Stimulated activated CD4-positive, alpha-beta T cell treated with anti-CD3 and anti-CD28 coated beads, Interleukin-4, amount 100 ng/mL, for 1 hour (primary cell): Measurements from ENCODE around the gene APLNR.

ENCODE experiments used
- DNase-seq: peaks from one replicate; pipeline ENCODE4 v3.0.0-alpha.2; 2020

The APLNR gene

DNA sequence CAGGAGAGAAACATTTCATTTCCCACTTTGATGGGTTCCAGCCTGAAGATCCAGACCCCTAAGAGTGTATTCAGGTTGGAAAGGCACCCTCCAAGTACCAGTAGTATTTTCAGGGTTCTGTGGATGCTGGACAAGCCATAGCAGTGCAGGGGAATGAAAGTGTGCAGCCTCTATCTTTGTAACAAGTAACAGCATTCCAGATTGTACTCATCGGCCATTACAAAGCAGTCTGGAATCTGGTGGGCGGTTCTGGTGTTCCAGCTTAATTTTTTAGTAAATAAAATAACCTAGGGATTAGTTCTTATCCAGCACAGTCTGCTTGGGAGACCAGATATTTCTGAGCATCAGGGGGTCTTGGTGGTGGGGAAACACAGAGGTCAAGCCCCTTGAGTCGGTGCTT lies 22.6 kb downstream of the APLNR start:
- DNase-seq: no peak

DNA sequence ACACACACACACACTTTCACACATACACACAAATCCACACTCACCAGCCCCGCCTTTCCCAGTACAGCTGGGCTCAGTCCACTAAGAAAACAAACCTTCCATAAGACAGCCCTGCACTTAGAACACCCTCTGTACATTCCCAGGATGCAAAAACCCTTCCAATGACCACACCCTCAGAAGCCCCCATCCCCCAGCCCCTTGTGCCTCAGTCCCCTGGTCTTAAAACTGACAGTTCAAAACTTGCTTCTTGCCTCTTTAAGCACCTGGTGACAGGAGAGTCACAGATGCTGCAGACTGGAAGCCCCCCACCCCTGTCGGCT lies 23.0 kb downstream of the APLNR start:
- no peak for DNase-seq

DNA sequence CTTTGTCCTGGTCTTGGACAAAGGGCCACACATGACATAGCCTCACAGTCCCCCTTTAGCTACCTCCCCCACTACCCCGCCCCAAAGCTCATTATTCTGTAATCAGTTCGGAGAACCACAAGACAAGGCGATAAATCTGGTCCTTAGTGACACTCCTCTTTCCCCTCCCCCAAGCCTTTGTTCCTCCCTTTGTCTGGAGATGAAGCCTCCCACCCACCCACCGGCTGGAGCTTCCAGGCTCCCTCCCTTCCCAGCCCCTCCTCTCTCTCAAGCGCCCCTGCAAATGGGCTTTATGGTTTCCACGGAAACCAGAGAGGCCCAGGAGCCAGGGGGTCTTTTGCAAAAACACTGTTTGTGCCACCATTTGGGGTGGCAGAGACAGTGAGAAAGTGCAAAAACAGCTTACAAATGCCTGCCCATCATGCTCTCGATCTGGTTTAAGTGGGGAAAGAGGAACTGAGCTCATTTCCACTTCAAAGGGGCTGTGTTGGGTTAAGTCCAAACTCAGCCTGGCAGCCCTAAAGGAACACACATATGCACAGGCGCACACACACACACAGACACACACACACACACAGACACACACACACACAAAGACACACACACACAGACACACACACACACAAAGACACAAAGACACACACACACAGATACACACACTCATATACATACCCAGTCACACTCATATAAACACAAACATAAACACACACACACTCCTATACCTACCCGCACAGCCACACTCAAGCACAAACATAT lies 23.5 kb downstream of the APLNR start:
- DNase-seq: no peak

DNA sequence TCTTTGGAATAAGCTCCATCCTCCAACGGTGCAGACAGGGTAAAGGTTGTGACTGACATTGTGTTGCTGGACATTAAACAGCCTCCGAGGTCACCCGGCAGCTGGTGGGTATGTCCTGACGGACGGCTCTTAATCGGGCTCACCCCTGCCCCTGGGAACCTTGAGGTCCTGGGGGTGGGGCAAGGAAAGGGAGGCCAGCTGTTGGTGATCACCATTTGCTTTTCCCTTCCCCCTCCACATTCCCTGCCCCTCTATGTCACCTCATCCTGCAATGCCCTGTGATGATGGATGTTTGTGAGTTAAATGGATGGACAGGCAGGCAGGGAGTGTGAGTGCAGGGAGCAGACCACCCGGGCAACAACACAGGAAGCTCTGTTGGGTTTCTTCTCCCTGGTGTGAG lies 26.3 kb downstream of the APLNR start:
- DNase-seq: no peak

DNA sequence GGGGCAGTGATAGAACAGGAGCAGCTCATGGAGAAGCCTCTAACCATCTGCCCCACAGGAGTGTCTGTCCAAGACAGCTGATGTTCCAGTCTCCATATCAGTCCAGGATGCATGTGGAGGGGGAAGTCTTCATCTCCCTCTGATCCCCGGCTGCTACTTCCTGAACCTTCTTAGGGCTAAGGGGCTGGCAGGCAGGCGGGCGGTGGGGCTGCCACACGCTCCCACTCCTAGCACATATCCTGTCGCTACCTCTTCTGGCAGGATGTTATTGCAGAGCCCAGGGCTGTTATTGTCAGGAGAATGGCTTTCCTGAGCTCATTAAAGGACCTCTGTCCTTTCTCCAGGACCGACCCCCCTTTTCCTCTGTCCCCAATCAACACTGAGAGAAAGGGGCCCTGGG lies 29.9 kb downstream of the APLNR start:
- no peak for DNase-seq

DNA sequence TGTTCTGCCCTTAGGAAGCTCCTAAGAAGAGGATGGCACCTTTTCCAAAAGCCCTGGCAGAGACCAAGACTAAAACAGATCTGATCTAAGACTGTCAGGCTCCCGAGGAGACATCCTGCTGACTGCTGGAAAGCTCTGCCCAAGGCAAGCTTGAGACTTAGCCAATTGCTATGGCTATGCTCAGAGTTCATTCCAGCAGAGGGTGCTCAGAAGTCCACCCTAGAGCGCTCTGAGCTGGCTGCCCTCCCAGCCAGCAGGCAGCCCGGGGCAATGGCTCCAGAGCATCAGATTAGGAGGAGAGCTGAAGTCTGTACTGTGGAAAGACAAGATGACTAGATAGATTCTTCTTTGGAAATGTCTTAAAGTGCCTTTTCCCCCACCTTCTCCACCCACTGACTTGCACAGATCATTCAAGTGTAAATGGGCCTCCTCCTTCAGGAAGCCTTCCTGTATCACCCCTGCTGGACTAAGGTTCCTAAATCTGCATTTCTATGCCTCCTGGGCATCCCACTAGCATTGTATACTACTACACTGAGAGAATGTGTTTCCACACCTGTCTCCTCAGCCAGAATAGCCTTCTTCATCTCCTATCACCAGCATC lies 31.9 kb downstream of the APLNR start:
- no peak for DNase-seq

DNA sequence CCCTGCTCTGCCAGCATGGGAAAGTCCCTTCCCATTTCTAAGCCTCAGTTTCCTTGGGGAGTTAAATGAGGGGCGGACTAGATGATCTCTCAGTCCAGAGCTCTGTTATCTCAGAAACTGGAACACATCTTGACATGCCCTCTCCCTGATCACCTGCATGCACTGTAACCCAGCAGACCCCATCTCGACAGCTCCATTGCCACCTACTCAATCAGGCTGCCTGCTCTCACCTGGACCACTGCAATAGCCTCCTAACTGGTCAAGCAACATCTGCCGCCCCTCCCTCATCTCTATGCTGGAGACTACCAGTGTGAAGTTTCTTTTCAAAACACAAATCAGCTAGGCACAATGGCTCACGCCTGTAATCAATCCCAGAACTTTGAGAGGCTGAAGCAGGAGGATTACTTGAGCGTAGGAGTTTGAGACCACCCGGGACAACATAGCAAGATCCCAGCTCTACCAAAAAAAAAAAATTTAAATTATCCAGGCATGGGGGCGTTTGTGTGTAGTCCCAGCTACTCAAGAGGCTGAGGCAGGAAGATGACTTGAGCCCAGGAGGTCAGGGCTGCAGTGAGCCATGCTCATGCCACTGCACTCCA lies 33.1 kb downstream of the APLNR start:
- DNase-seq: no peak

DNA sequence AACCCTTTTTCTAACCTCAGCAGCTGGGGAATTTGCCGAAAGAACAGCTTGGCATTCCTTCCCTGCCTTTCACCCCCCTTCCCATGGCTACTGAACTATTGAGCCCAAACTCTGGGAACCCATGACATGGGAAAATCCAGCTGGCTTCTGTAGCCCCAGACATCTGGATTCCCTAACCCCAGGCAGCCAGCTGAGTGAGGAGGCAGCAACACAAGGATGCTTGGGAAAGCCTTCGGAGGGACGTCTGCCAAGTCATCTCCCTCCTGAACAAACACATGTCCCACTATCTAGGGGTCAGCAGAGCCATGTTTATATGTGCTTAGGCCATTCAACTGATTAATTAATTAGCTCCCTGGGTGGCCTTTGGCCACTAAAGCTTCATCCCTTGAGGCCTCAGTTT lies 33.7 kb downstream of the APLNR start:
- DNase-seq: no peak

DNA sequence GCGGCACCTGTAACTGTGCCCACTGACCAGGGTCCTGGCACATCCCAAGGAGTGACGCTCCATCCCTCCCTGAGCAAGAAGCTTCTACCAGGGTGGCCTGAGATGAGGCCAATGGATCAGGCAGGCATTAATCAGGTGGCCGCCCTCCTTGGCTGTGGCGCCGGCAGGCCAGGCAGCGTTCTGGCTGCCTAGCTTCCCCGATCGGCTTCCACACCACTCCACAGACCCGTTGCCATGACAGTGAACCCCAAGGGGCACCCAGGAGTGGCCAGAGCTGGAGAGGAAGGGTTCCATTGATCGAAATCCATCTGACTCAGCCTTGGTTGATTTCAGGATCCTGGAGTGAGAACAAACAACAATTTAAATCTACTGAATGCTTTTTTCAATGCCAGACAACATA lies 34.8 kb downstream of the APLNR start:
- DNase-seq: no peak

DNA sequence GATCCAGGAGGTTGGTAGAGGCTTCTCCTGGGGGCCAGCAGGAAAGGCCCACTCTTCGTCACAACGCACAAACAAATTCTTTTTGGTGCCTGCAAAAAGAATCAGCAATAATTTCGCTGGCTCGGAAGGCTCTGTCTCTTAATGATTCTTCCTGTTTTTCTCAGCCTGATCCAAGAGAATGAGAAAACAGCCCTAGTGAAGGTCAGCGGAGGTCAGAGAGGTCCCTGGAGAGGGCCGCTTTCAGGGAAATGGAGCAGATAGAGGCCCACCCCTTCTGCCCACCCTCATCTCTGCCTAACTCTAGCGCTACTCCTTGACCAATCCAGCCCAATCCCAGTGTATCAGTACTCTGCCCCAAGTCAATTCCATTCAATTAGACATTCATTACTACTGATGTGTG lies 36.1 kb downstream of the APLNR start:
- DNase-seq: no peak

DNA sequence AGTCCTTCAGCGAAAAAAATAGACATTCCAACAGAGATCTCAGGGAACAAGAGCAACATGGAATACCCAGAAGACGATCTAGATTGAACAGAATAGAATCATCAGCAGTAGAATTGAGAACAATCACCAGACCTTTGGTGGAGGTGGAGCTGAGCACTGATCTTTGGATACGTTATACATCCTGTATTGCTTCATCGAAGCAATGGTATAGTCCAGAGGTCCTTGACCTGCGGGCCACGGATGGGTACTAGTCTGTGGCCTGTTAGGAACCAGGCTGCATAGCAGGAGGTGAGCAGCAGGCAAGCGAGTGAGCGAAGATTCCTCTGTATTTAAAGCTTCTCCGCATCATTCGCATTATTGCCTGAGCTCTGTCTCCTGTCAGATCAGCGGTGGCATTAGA lies 37.7 kb downstream of the APLNR start:
- no peak for DNase-seq

DNA sequence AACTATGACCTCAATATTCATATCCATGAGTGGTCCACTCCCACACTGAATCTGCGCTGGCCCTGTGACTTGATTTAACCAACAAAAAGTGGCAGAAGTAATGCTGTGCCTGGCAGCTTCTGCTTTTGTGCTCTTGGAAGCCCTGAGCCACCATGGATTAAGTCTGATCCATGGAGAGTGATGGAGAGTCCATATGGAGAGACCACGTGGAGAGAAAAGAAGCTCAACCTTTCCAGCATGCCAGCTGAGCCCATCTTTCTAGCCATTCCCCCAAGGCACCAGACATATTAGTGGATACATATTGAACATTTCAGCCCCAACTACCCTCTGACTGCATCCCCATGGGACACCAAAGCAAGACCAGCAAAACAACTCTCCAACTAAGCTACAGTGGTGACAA lies 39.3 kb downstream of the APLNR start:
- no peak for DNase-seq

DNA sequence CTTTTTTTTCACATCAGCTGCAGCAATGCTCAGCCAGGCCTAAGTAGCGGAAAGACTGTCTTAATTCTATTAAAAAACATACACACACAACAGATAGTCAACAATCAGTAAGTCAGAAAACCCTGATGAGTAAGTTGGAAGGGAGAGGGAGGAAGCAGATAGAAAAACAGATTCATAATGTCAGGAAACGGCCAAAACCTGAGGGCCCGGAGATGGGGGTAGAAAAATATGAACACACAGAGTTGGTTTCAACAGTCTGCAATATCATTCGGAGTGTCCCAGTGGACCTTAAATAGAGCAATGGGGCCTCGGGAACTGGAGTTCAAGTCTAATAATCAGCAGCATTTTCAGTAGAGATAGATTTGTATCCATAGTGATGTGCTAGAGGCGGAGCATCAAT lies 40.5 kb downstream of the APLNR start:
- DNase-seq: no peak

DNA sequence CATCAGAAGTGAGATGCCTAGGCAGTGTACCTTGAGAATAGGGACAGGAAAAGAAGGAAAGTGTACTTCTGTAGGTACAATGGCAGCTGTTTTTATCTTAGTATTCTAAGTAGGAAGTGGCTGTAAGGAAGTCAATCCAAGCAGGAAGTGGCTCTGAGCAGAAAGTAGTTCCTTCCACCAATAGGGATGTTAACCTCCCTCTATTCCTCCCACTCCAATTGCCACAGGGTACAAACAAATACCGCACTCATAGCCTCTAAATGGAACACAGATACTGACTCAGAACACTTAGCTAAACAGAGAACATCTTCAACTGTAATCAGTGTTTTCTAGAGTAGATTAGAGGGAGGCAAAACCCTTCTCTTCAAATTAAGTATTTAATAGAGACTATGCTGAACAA lies 44.7 kb downstream of the APLNR start:
- no peak for DNase-seq

DNA sequence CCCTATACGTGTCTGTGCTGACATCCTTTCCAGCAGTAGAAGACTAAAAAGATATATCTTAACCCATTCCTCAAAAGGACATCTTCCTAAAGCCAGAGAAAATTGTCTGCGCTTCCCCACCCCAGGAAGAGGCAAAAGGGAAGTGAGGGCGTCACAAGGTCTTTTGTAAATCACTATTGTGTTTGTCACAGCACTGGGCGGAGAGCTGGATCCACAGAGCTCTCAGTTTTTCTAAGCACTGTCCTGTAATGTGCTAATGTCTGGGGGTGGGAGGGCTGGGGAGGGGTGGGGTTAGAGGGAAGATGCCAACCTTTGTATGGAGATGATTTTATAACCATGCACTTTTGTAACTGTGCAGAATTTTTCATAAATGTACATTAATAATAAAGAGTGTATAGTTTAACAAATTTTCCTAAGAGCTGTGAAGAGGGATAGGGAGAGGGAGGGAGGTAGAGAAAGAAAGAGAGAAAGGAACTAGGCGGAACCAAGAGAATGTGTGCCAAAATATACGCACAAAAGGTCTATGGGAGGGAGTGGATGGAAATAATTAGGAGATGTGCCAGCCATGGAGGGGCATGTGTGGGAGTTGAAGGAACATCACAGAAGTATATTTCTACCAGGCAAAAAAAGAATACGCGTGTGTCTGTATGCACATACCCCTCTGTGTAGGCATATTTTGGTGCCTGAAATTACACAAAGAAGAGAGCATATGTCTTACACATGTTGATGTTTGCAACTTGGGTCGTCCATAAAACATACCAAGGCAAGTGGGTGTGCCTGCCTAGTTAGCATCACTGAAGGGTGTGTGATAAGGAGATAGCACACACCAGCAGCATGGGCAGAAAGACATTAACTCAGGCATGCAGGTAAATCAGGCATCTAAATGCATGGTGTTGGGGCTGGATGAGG lies 45.5 kb downstream of the APLNR start:
- no peak for DNase-seq

DNA sequence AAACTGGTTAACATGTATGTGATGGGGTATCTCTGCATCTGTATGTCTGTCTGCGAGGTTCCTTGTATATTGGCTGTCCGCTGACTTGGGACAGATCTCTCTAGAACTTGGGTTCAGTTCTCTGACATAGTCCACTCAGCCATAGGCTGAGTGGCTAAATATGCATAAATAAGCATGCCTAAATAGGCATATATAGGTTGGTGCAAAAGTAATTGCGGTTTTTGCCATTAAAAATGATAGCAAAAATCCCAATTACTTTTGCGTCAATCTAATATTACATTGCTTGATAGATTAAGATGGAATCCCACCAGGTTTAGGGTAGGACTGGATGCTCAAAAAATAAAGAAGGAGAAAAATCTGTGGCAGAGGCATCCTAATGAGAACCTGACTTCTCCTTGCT lies 46.5 kb downstream of the APLNR start:
- DNase-seq: no peak
